Epithelial cell of prostate (primary cell): Measurements from ENCODE around the gene HLX.

Experiments used
- DNase-seq: peaks from one replicate; pipeline ENCODE4 v3.0.0-alpha.2; 2011; ENCODE audit warnings: low read depth, low spot score
- H3K27ac ChIP-seq: fragments of 450-650 bp; 2 replicates; pipeline ENCODE4 v1.5.1; 2017; ENCODE audit warnings: mild to moderate bottlenecking

Gene HLX, protein sequence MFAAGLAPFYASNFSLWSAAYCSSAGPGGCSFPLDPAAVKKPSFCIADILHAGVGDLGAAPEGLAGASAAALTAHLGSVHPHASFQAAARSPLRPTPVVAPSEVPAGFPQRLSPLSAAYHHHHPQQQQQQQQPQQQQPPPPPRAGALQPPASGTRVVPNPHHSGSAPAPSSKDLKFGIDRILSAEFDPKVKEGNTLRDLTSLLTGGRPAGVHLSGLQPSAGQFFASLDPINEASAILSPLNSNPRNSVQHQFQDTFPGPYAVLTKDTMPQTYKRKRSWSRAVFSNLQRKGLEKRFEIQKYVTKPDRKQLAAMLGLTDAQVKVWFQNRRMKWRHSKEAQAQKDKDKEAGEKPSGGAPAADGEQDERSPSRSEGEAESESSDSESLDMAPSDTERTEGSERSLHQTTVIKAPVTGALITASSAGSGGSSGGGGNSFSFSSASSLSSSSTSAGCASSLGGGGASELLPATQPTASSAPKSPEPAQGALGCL

GRCh38 chr1:220879076-220879508 is at the start of gene HLX:
TSS of gene HLX (plus strand) at chr1:220879443. CDS start at chr1:220879858, 415 bp downstream.
- H3K27ac ChIP-seq = no peak within 1 kb of the TSS
- DNase-seq = no peak

DNA sequence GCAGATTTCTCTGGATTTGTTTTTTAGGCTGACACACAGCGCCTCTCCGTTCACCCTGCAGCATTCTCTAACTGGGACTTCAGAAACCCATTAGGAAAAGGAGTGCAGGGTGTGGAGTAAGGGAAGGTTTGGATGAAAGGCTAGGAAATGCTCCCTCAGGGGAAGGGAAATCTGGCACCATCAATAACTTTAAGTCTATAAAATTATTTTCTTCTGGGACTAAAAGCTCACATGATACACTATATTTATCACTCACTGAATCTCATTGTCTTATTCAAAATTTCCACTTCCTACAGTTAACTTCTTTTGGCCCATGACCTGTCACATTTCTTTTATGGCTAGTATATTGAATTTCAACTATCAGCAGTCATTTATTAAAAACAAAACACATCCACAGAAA is 45.8 kb upstream of the HLX start:
- no peak for DNase-seq
- no peak overlapping the region for H3K27ac ChIP-seq

GRCh38 chr1:220834155-220834870 is 44.9 kb upstream of the HLX start:
- H3K27ac ChIP-seq = no peak overlapping the region
- no peak for DNase-seq

DNA sequence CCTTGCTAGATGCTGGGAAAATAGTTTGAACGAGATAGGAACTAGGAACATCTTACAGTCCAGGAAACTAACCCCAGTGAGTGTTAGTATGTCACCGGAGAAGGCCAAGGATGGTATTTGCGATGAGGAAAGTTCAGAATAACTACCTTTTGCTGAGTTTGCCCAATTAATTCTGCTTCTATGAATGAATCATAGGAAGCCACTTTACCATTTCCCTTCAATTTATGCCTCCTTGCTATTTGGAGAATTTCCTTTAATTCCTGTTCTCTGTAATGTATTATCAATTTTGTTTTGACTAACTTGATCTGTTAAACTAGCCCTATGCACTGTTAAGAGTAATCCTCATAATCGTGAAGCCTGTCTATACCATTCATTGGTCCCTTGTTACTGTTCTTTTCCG is 40.7 kb upstream of the HLX start:
- H3K27ac ChIP-seq = no peak overlapping the region
- no peak for DNase-seq

DNA sequence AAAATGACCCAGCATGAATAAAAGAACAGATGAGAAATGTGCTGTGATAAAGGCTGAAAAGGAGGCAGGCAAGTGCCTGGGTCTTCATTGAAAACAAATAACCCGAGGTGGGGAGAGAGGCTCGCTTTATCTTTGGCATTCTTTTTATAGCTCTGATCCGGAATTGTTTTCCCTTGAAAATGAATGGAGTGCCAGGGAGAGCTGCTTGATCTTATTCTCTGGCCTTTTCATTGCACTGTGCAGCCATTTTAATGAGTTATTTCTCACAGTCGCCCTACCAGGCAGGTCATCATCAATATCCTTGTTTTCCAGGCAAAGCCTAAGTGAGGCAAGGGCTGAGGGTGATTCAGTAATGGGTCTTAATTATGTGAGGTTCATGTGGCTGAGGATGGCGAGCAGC is 39.8 kb upstream of the HLX start:
- no peak for DNase-seq
- H3K27ac ChIP-seq = no peak overlapping the region

GRCh38 chr1:220841293-220841692 is 38.0 kb upstream of the HLX start:
- DNase-seq = no peak
- H3K27ac ChIP-seq = no peak overlapping the region

- DNase-seq = no peak
- H3K27ac ChIP-seq = no peak overlapping the region
These were observed 35.7 kb upstream of the HLX start for GRCh38 chr1:220843481-220844011.

DNA sequence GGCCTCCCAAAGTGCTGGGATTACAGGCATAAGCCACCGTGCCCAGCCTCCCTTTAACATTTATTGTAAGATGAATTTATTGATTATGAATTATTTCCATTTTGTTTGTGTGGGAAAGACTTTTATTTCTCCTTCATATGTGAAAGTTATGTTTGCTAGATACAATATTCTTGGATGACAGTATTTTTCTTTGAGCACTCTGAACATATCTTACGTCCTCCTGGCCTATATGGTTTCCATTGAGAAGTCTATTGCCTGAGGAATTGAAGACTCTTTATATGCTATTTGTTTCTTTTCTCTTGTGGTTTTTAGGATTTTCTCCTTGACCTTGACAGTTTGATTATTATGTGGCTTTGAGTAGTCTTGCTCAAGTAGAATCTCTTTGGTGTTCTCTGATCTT is 26.8 kb upstream of the HLX start:
- no peak overlapping the region for H3K27ac ChIP-seq
- DNase-seq = no peak

GRCh38 chr1:220872296-220872695 is 6.9 kb upstream of the HLX start:
- DNase-seq = no peak
- H3K27ac ChIP-seq = no peak overlapping the region

DNA sequence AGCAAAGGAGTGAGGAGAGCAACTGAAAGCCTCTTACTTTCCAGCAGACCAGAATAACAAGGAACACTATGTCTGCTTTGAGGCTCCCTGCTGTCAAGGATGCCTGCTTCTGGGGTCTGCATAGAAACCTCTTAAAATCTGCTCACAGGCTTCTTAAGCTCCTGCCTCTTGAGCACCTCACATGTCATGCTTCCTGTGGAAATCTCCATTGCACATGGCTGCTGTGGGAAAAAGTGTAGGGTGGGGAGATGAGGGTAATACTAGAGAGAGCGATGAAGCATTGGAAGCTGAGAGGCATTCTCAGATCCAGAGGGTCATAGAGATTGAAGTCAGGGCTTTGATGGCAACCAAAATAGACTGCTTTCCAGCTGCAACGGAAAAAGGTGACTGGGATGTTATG is 6.2 kb upstream of the HLX start:
- no peak overlapping the region for H3K27ac ChIP-seq
- DNase-seq = no peak

- no peak for DNase-seq
- H3K27ac ChIP-seq = no peak overlapping the region
These were observed 5.2 kb upstream of the HLX start for GRCh38 chr1:220873868-220874655.

DNA sequence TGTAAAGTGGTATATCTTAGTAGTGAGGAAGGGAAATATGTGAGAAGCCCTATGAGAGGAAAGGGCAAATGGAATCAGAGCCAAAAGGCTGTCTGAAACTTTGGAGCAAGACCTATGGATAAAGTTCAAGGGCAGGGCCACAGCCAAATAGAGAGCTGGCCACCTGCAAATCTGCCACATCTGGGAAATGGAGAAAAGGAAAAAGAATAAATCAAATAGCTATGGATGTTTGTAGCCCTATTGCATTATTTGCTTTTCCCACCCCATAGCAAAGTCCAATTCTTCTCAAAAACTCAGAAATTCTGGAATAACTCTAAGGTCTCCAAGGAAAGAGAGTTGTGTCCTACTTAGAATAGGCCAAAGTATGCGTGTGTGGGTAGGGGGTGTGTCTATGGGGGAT is 4.0 kb upstream of the HLX start:
- DNase-seq = no peak
- H3K27ac ChIP-seq = no peak overlapping the region

- no peak for DNase-seq
These were observed 2.5 kb upstream of the HLX start for GRCh38 chr1:220876511-220877376.

GRCh38 chr1:220877377-220878095 is 1.7 kb upstream of the HLX start:
- H3K27ac ChIP-seq = no peak overlapping the region

More at GRCh38 chr1:220876511-220877376, 2.5 kb upstream of the HLX start:
- no peak overlapping the region for H3K27ac ChIP-seq

DNA sequence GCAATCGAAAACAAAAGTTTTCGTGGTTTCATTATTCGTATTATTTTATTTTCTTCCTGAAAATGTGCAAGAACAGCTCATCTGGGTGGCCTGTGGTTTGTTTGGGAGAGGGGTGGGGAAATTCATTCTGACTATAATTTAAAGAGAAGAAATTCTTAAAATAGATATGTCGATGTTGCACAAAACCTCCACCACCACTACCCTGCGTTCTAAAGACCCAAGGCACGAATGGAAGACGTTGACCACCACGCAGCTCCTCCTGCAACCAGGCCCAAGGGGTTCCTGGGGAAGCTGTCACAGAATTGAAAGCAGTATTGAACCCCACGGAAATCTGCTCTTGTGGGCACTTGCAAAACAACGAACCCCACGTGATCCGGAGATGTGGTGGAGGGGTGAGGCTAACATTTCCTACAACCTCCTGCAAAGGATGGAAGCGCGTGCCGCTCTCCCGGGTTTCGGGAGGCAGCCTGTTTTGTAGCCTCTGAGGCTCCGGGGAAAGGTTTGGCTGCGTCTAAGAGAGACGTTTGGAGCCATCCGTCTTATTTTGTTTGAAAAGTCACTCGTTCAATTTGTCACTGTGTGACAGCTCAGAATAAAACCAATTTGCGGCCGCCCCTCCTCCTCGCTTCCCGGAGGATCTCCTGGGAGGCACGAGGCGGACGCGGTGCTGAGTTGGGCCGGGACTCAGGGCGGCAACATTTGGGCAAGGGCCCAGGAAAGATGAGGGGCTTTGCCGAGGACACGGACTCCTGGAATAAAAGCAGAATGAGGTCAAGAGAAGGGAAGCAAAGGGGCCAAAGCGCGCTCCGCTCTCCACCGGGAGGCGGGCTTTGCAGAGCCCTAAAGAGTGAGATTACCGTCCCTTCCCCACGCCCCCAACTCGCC is 810 bp upstream of the HLX start:
- DNase-seq = no peak
- H3K27ac ChIP-seq = no peak overlapping the region

More at GRCh38 chr1:220877377-220878095, 1.7 kb upstream of the HLX start:
- DNase-seq = no peak

GRCh38 chr1:220879509-220880361 is 492 bp downstream of the HLX start:
- DNase-seq = no peak
- no peak overlapping the region for H3K27ac ChIP-seq

- DNase-seq = no peak
These were observed 1.1 kb downstream of the HLX start for GRCh38 chr1:220880362-220880670.

More at GRCh38 chr1:220880362-220880670, 1.1 kb downstream of the HLX start:
- H3K27ac ChIP-seq = no peak overlapping the region
